ENCODE measurements around the gene NUB1. TPM values are rescaled to one million over a fixed set of nuclear protein-coding genes. Genes with fewer than 3 reads are reported as not detected.

NUB1 gene
- total RNA-seq, 1 donor from 2014 or later: 53.5 TPM

DNA sequence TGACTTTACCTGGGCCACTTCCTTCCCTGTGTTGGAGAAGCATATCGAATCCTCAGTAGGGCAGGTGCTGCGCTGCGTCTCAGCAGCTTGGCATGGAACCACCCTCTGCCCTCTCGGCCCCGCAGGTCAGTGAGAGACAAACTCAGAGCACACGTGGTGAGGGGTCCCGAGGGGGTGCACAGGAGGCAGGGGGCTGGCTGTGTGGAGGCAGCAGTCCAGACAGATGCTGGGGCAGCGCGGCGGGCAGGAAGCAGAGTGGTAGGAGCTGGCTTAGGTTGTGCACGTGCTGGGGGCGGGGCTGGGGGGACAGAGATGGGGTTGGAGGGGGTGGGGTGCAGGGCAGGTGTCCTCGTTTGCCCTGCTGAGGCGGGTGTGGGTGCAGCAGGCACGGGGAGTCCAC, 33.1 kb downstream of the NUB1 start:
- H3K36me3 Mint-ChIP-seq (ENCODE audit: insufficient read depth): peaks cover 31% of the 10 kb centered on the region
- DNase-seq (ENCODE audit: low spot score, unreplicated experiment): no peak
- no peaks in the 10 kb centered on the region for H3K9me3 Mint-ChIP-seq (ENCODE audit: low read depth)
- H3K4me3 Mint-ChIP-seq (ENCODE audit: low read depth): no peak overlapping the region
- H3K27ac Mint-ChIP-seq: no peak overlapping the region
- H3K27me3 Mint-ChIP-seq: no peaks in the 10 kb centered on the region
- H3K4me1 Mint-ChIP-seq (ENCODE audit: low read depth): no peaks in the 10 kb centered on the region
- TF ChIP-seq, protein P1, sequence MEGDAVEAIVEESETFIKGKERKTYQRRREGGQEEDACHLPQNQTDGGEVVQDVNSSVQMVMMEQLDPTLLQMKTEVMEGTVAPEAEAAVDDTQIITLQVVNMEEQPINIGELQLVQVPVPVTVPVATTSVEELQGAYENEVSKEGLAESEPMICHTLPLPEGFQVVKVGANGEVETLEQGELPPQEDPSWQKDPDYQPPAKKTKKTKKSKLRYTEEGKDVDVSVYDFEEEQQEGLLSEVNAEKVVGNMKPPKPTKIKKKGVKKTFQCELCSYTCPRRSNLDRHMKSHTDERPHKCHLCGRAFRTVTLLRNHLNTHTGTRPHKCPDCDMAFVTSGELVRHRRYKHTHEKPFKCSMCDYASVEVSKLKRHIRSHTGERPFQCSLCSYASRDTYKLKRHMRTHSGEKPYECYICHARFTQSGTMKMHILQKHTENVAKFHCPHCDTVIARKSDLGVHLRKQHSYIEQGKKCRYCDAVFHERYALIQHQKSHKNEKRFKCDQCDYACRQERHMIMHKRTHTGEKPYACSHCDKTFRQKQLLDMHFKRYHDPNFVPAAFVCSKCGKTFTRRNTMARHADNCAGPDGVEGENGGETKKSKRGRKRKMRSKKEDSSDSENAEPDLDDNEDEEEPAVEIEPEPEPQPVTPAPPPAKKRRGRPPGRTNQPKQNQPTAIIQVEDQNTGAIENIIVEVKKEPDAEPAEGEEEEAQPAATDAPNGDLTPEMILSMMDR (IDR thresholded peaks at IDR 0.05; ENCODE audit: unreplicated experiment): no peak

GRCh38 chr7:151375530-151376217, 34.1 kb downstream of the NUB1 start:
- Mint-ChIP-seq H3K36me3 (ENCODE audit: insufficient read depth) (peaks cover 30% of the 10 kb centered on the region), H3K4me1 (ENCODE audit: low read depth) (no peaks in the 10 kb centered on the region), H3K4me3 (ENCODE audit: low read depth) (no peak overlapping the region), H3K27ac (peak overlapping the region; percentile 70), H3K27me3 (no peaks in the 10 kb centered on the region), H3K9me3 (ENCODE audit: low read depth) (no peaks in the 10 kb centered on the region)
- TF ChIP-seq, protein P1 (IDR thresholded peaks at IDR 0.05; ENCODE audit: unreplicated experiment): no peak
- DNase-seq (ENCODE audit: low spot score, unreplicated experiment): no peak

DNA sequence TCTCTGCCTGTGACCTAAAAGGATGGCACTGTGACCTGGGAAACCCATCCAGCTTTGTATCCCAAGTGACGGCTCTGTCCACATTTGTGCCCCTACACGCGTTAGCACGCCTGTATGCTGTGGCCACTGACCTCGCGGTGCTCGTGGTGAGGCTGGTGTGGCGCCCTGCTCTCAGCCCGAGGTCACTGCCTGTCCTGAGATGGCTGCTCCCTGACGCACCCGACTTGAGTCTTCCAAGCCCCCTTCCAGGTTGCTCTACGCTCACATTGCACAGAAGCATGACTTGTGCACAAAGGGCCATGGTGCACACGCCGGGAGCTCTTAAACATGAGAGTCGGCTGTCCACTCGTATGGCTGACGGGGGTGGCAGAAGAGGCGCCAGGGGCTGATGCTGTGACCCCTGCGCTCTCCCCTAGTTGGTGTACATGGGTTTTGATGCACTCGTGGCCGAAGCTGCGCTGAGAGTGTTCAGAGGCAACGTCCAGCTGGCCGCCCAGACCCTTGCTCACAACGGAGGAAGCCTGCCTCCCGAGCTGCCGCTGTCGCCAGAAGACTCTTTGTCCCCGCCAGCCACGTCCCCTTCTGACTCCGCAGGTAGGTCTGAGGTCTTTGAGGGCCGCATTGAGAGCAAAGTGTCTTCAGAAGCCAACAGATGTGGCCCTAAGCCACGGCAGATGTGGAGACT, 34.7 kb downstream of the NUB1 start:
- Mint-ChIP-seq H3K4me3 (ENCODE audit: low read depth) (no peak overlapping the region), H3K9me3 (ENCODE audit: low read depth) (no peaks in the 10 kb centered on the region), H3K36me3 (ENCODE audit: insufficient read depth) (peaks cover 28% of the 10 kb centered on the region), H3K27ac (no peak overlapping the region), H3K27me3 (peaks cover 2% of the 10 kb centered on the region), H3K4me1 (ENCODE audit: low read depth) (no peaks in the 10 kb centered on the region)
- DNase-seq (ENCODE audit: low spot score, unreplicated experiment): no peak
- TF ChIP-seq, protein P1 (IDR thresholded peaks at IDR 0.05; ENCODE audit: unreplicated experiment): no peak

DNA sequence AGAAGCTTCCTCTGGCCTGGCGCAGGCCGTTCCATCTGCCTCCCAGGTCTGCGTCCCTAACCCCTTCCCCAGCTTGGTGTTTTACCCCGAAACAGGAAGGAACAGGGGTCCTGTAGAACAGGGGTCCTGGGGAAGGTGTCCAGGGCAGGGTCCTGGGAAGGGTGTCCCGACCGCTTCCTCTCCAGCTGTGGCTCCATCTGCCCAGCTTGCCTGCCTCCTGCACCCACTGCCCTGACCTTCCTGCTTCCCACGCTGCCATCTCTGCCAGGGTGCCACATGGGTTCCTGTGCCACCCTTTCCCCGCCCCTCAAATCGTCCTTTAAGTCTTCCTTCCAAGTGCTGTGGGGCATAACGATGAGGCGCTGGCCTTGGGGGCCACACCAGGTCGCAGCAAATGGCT, 35.8 kb downstream of the NUB1 start:
- H3K9me3 Mint-ChIP-seq (ENCODE audit: low read depth): no peaks in the 10 kb centered on the region
- no peak overlapping the region for H3K4me3 Mint-ChIP-seq (ENCODE audit: low read depth)
- no peak for DNase-seq (ENCODE audit: low spot score, unreplicated experiment)
- H3K27ac Mint-ChIP-seq: no peak overlapping the region
- peaks cover 4% of the 10 kb centered on the region for H3K4me1 Mint-ChIP-seq (ENCODE audit: low read depth)
- TF ChIP-seq, protein P1 (IDR thresholded peaks at IDR 0.05; ENCODE audit: unreplicated experiment): no peak
- H3K36me3 Mint-ChIP-seq (ENCODE audit: insufficient read depth): peaks cover 28% of the 10 kb centered on the region
- H3K27me3 Mint-ChIP-seq: peaks cover 7% of the 10 kb centered on the region

GRCh38 chr7:151378011-151378410, 36.4 kb downstream of the NUB1 start:
- H3K4me3 Mint-ChIP-seq (ENCODE audit: low read depth): no peak overlapping the region
- no peak for DNase-seq (ENCODE audit: low spot score, unreplicated experiment)
- no peaks in the 10 kb centered on the region for H3K9me3 Mint-ChIP-seq (ENCODE audit: low read depth)
- H3K27ac Mint-ChIP-seq: no peak overlapping the region
- H3K27me3 Mint-ChIP-seq: peaks cover 11% of the 10 kb centered on the region
- peaks cover 4% of the 10 kb centered on the region for H3K4me1 Mint-ChIP-seq (ENCODE audit: low read depth)
- peaks cover 28% of the 10 kb centered on the region for H3K36me3 Mint-ChIP-seq (ENCODE audit: insufficient read depth)
- TF ChIP-seq, protein P1 (IDR thresholded peaks at IDR 0.05; ENCODE audit: unreplicated experiment): no peak

Data from progenitor cell of endocrine pancreas (in vitro differentiated cells).